DOHH2 (cell line): ENCODE results near the gene CAPZA1.

ENCODE experiments used
- CTCF ChIP-seq: fragments of 200-600 bp; sonication (generic); IDR thresholded peaks from one replicate; pipeline ENCODE4 v1.5.1; 2014; ENCODE audit warnings: antibody characterized with exemption, mild to moderate bottlenecking, low read depth, low read length; ENCODE audit not compliant: poor library complexity, severe bottlenecking
- EZH2phosphoT487 ChIP-seq: fragments of 200-600 bp; sonication (generic); IDR thresholded peaks from 2 replicates; pipeline ENCODE4 v1.6.1; 2017; ENCODE audit warnings: borderline replicate concordance, mild to moderate bottlenecking, antibody characterized with exemption, low read length, moderate library complexity, mixed read lengths

- no peak for TF ChIP-seq CTCF
- no peak for TF ChIP-seq EZH2phosphoT487
Measured at GRCh38 chr1:112693821-112694220, 74.2 kb downstream of the CAPZA1 start.
